Measurements from ENCODE around the gene DRC7. TPM values are rescaled to one million over a fixed set of nuclear protein-coding genes. Genes with fewer than 3 reads are reported as not detected.

DRC7 gene
- total RNA-seq, 2 experiments from 2014 or later, result 0.05 TPM; not detected in 1

DNA sequence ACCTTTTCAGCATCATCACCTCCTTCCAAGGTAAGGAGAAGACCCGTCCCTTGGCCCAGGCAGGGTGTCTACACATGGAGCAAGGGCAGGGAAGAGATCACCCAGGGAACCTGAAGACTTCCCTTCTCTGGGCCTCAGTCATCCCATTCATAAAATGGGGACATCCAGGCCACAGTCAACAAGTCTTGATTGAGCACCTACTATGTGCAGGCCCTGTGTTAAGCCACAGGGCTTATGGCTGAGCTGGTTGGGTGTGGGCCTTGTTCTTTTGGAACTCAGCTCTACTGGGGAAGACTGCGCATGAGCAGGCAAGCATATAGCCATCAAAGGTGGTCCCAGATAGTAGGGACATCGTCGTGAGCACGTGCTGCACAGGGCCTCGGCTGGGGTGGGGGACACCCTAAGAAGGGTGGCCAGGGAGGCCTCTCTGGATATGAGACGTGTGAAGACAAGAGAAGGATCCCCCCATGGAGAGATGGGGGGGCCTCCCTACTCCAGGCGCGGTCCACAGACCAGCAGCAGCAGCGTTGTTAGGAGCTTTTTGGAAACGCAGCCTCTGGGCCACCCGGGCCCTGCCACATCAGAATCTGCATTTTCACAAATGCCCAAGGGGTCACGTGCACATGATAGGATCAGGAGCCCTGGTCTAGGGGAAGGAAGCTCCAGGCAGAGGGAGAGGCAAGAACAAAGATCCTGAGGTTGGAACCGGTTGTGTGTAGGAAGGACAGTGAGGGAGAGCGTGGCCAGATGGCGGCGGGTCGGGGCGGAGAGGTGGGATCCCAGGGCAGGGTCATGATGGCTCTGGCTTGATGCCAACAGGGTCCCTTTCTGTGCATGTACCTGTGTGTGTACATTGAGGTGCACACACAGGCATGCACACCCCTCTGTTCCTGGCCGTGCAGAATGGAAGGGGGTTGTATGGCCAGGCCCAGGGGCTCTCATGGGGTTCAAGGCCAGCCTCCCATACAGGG lies 32.4 kb upstream of the DRC7 start:
- Mint-ChIP-seq H3K27me3 (no peaks in the 10 kb centered on the region), H3K27ac (no peak overlapping the region), H3K4me3 (no peak overlapping the region), H3K9me3 (ENCODE audit: low read depth) (no peaks in the 10 kb centered on the region), H3K36me3 (ENCODE audit: low read depth) (no peaks in the 10 kb centered on the region), H3K4me1 (no peaks in the 10 kb centered on the region)
- intact Hi-C loops (cut with DNase I, micrococcal nuclease), result no loop called here
- ATAC-seq (no peak), DNase-seq (no peak)
- POLR2A ChIA-PET, result no interaction called here
- CTCF ChIA-PET, result interaction anchor here (0.7 to 1.0 kb wide), 2 partner anchors 10 to 129 kb away, joined by 3 to 4 read pairs; no protein-coding TSS in a partner anchor

DNA sequence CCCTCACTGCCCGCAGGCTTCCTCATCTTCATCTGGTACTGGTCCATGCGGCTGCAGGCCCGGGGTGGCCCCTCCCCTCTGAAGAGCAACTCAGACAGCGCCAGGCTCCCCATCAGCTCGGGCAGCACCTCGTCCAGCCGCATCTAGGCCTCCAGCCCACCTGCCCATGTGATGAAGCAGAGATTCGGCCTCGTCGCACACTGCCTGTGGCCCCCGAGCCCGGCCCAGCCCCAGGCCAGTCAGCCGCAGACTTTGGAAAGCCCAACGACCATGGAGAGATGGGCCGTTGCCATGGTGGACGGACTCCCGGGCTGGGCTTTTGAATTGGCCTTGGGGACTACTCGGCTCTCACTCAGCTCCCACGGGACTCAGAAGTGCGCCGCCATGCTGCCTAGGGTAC lies 31.2 kb upstream of the DRC7 start:
- no peak overlapping the region for H3K27ac Mint-ChIP-seq
- intact Hi-C loops (cut with DNase I, micrococcal nuclease), result no loop called here
- no peaks in the 10 kb centered on the region for H3K4me1 Mint-ChIP-seq
- ChIA-PET CTCF (no interaction called here), POLR2A (interaction anchor here (0.5 kb wide), 1 partner anchor 411 kb away, joined by 3 read pairs; no protein-coding TSS in a partner anchor)
- H3K9me3 Mint-ChIP-seq (ENCODE audit: low read depth), result no peaks in the 10 kb centered on the region
- H3K4me3 Mint-ChIP-seq, result no peak overlapping the region
- H3K27me3 Mint-ChIP-seq, result no peaks in the 10 kb centered on the region
- DNase-seq (no peak), ATAC-seq (no peak)
- no peaks in the 10 kb centered on the region for H3K36me3 Mint-ChIP-seq (ENCODE audit: low read depth)

DNA sequence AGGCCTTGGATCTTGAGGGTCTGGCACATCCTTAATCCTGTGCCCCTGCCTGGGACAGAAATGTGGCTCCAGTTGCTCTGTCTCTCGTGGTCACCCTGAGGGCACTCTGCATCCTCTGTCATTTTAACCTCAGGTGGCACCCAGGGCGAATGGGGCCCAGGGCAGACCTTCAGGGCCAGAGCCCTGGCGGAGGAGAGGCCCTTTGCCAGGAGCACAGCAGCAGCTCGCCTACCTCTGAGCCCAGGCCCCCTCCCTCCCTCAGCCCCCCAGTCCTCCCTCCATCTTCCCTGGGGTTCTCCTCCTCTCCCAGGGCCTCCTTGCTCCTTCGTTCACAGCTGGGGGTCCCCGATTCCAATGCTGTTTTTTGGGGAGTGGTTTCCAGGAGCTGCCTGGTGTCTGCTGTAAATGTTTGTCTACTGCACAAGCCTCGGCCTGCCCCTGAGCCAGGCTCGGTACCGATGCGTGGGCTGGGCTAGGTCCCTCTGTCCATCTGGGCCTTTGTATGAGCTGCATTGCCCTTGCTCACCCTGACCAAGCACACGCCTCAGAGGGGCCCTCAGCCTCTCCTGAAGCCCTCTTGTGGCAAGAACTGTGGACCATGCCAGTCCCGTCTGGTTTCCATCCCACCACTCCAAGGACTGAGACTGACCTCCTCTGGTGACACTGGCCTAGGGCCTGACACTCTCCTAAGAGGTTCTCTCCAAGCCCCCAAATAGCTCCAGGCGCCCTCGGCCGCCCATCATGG lies 30.5 kb upstream of the DRC7 start:
- no peak for ATAC-seq
- POLR2A ChIA-PET, result interaction anchor here (0.5 kb wide), 1 partner anchor 410 kb away, joined by 3 read pairs; no protein-coding TSS in a partner anchor

DNA sequence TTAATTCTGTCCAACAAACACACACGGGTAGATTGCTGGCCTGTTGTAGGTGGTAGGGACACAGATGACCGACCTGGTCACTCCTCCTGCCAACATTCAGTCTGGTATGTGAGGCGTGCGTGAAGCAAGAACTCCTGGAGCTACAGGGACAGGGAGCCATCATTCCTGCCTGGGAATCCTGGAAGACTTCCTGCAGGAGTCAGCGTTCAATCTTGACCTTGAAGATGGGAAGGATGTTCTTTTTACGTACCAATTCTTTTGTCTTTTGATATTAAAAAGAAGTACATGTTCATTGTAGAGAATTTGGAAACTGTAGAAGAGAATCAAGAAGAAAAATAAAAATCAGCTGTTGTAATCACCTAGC lies 30.0 kb upstream of the DRC7 start:
- H3K4me3 Mint-ChIP-seq, result no peak overlapping the region
- H3K36me3 Mint-ChIP-seq (ENCODE audit: low read depth), result no peaks in the 10 kb centered on the region
- H3K4me1 Mint-ChIP-seq, result no peaks in the 10 kb centered on the region
- H3K27me3 Mint-ChIP-seq, result no peaks in the 10 kb centered on the region
- intact Hi-C loops (cut with DNase I, micrococcal nuclease), result loop anchor here in 1 of 2 experiments (2.0 kb wide), 1 partner anchor 20 kb away; no protein-coding TSS in a partner anchor
- no peak for DNase-seq
- H3K9me3 Mint-ChIP-seq (ENCODE audit: low read depth), result no peaks in the 10 kb centered on the region
- CTCF ChIA-PET, result interaction anchor here (0.9 kb wide), 1 partner anchor 89 kb away, joined by 4 read pairs; no protein-coding TSS in a partner anchor
- ATAC-seq, result no peak
- no peak overlapping the region for H3K27ac Mint-ChIP-seq
- POLR2A ChIA-PET, result no interaction called here

More for the DNA sequence above, 30.5 kb upstream of the DRC7 start:
- no peak overlapping the region for H3K4me3 Mint-ChIP-seq
- CTCF ChIA-PET, result no interaction called here
- no peak overlapping the region for H3K27ac Mint-ChIP-seq
- H3K4me1 Mint-ChIP-seq, result no peaks in the 10 kb centered on the region
- H3K27me3 Mint-ChIP-seq, result no peaks in the 10 kb centered on the region
- H3K36me3 Mint-ChIP-seq (ENCODE audit: low read depth), result no peaks in the 10 kb centered on the region
- intact Hi-C loops (cut with DNase I, micrococcal nuclease), result loop anchor here in 1 of 2 experiments (2.0 kb wide), 1 partner anchor 19 kb away; no protein-coding TSS in a partner anchor
- DNase-seq, result no peak
- H3K9me3 Mint-ChIP-seq (ENCODE audit: low read depth), result no peaks in the 10 kb centered on the region

DNA sequence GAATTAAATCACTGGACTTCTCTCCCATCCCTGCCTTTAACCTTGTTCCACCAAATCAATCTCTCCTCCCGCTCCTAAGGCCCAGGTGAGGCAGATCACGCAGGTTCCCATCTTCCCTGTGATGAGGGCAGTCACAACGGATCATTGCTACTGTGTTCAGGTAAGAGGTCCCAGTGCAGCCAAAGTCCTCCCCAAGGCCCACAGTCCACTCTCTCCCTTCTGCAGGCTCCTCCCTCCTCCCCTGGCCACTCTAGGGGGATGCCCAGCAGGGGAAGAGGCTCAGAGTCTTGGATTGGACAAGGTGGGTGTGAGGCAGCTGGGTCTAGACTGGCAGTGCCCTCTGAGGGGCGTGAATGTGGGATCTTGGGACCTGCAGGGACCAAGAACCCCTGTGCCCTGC lies 29.1 kb upstream of the DRC7 start:
- ATAC-seq, result no peak
- Mint-ChIP-seq H3K9me3 (ENCODE audit: low read depth) (no peaks in the 10 kb centered on the region), H3K27ac (no peak overlapping the region), H3K27me3 (no peaks in the 10 kb centered on the region), H3K36me3 (ENCODE audit: low read depth) (no peaks in the 10 kb centered on the region), H3K4me1 (no peaks in the 10 kb centered on the region), H3K4me3 (no peak overlapping the region)
- CTCF ChIA-PET, result interaction anchor here (0.9 kb wide), 1 partner anchor 90 kb away, joined by 4 read pairs; no protein-coding TSS in a partner anchor
- intact Hi-C loops (cut with DNase I, micrococcal nuclease), result loop anchor here in 1 of 2 experiments (2.0 kb wide), 1 partner anchor 21 kb away; no protein-coding TSS in a partner anchor
- no peak for DNase-seq
- POLR2A ChIA-PET, result no interaction called here

DNA sequence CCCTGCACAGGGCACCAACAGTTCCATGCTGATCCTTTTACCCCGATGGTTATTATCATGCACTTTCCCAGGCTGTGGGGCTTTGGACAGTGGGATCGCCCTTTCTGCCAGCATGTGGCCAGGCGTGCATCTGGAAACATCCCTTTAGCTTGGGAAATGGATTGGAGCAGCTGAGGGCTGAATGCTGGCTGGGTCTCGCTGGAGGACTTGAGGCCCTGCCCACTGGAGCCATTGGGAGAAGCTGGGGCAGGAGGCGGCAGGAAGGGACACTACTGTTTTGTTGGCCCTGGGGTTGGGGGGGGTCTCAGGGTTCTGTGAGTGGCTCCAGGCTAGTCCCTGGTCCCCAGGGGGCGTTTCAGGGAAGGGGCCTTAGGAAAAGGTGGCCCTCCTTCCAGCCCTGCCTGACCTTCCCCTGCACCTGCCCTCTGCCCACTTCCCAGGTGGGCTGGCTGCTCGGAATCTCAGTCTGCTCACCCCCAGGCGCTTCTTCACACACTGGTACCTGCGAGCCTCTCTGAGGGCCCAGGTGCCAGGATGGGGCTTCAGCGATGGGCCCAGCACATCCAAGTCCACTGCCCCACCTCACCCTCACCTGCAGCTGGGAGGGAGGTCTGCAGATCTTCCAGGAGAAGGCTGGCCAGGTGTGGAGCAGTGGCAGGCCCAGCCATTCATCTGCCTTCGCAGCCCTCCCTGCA lies 28.1 kb upstream of the DRC7 start:
- no peaks in the 10 kb centered on the region for H3K27me3 Mint-ChIP-seq
- no peak overlapping the region for H3K27ac Mint-ChIP-seq
- POLR2A ChIA-PET, result no interaction called here
- H3K9me3 Mint-ChIP-seq (ENCODE audit: low read depth), result no peaks in the 10 kb centered on the region
- H3K4me3 Mint-ChIP-seq, result no peak overlapping the region
- CTCF ChIA-PET, result interaction anchor here (0.6 kb wide), 2 partner anchors 12 to 185 kb away, joined by 3 read pairs; no protein-coding TSS in a partner anchor
- DNase-seq (no peak), ATAC-seq (no peak)
- no peaks in the 10 kb centered on the region for H3K36me3 Mint-ChIP-seq (ENCODE audit: low read depth)
- no peaks in the 10 kb centered on the region for H3K4me1 Mint-ChIP-seq
- intact Hi-C loops (cut with DNase I, micrococcal nuclease), result no loop called here

DNA sequence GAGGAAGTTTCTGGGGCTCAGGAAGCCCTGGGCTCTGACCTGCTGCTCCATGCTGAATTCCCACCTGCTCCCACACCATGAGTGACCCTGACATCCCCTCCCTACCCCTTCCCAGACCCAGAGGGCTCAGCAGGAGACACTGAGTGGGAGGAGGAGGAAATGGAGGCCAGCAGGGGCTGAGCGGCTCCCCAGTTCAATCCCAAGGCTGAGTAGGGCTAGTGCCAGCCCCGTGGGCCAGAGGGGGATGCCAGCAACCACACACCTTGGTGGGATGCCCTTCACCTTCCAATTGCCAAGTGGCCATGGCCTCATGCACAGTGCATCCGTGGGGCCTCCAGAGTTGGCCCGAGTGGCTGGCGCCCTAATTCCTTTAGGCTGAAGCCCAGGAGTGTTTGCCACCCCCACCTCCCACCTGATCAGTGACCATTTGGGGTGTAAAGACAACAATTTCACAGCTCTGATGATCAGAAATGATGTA lies 27.5 kb upstream of the DRC7 start:
- POLR2A ChIA-PET, result no interaction called here
- no peak overlapping the region for H3K27ac Mint-ChIP-seq
- intact Hi-C loops (cut with DNase I, micrococcal nuclease), result no loop called here
- H3K9me3 Mint-ChIP-seq (ENCODE audit: low read depth), result no peaks in the 10 kb centered on the region
- CTCF ChIA-PET, result no interaction called here
- no peaks in the 10 kb centered on the region for H3K4me1 Mint-ChIP-seq
- no peak overlapping the region for H3K4me3 Mint-ChIP-seq
- H3K27me3 Mint-ChIP-seq, result no peaks in the 10 kb centered on the region
- ATAC-seq (no peak), DNase-seq (no peak)
- H3K36me3 Mint-ChIP-seq (ENCODE audit: low read depth), result no peaks in the 10 kb centered on the region

DNA sequence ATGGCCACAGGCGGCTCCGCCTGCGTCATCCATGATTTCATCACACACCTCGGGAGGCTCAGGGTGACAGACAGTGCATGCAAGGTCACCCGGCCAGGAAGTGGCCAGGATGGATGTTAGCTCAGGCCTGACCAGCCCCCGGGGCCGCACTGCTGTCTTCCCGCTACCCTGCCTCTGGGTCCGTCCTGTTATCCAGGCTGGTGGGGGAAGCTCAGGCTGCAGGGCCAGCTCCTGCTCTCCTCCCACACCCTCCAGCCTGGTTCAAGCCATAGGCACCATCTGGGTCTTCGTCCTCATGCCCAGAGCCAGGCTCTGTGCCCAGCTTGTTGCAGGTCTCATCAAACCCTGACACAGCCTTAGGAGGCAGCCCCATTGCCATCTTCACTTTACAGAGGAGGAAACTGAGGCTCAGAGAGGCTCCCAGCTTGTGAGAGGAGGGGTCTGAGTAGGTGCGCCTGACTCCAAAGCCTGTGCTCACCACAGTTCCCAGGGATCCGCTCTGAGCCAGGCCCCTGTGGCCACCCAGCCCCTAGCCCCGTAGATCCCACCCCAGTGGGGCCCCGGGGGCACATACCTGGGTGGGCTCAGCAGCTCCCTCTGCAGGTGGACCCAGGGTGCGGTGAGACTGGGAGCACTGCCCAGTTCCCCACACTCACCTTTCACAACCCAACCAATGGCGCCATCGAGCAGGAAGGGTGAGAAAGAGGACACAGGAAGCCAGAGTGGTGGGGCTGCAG lies 26.9 kb upstream of the DRC7 start:
- ChIA-PET POLR2A (no interaction called here), CTCF (interaction anchor here (0.6 to 0.7 kb wide), 2 partner anchors 13 to 58 kb away, joined by 3 to 6 read pairs; no protein-coding TSS in a partner anchor)
- Mint-ChIP-seq H3K4me1 (no peaks in the 10 kb centered on the region), H3K4me3 (no peak overlapping the region), H3K9me3 (ENCODE audit: low read depth) (no peaks in the 10 kb centered on the region), H3K27me3 (no peaks in the 10 kb centered on the region), H3K36me3 (ENCODE audit: low read depth) (no peaks in the 10 kb centered on the region), H3K27ac (no peak overlapping the region)
- intact Hi-C loops (cut with DNase I, micrococcal nuclease), result no loop called here
- ATAC-seq, result peak; percentile 44
- DNase-seq, result peak; percentile 28

DNA sequence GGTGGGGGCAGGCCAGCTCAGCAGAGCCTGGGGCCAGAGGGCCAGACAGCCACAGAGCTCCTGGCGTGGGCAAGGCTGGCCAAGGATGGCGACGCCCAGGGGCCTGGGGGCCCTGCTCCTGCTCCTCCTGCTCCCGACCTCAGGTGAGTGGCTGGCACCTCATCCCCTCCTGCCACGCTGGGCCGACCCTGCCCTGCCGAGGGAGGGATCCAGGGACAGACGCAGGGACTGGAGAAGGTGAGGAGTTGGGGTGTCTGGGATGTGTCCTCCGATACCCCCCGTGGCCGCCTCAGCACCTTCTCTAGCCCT lies 26.4 kb upstream of the DRC7 start, which contains the start of gene ADGRG3:
Gene ADGRG3 (plus strand): TSS at position 44 of the 309 bp plus-strand sequence. CDS start 42 bp downstream, at position 86.
- DNase-seq (no peak), ATAC-seq (no peak)
- no peak within 1 kb of the TSS for H3K4me3 Mint-ChIP-seq
- ChIA-PET POLR2A (no interaction called here), CTCF (interaction anchor here (0.7 kb wide), 1 partner anchor 59 kb away, joined by 6 read pairs; no protein-coding TSS in a partner anchor)
- no peaks in the 10 kb centered on the region for H3K27me3 Mint-ChIP-seq
- intact Hi-C loops (cut with DNase I, micrococcal nuclease), result no loop called here
- no peaks in the 10 kb centered on the region for H3K4me1 Mint-ChIP-seq
- no peaks in the 10 kb centered on the region for H3K9me3 Mint-ChIP-seq (ENCODE audit: low read depth)
- H3K27ac Mint-ChIP-seq, result no peak within 1 kb of the TSS
- no peaks in the 10 kb centered on the region for H3K36me3 Mint-ChIP-seq (ENCODE audit: low read depth)

DNA sequence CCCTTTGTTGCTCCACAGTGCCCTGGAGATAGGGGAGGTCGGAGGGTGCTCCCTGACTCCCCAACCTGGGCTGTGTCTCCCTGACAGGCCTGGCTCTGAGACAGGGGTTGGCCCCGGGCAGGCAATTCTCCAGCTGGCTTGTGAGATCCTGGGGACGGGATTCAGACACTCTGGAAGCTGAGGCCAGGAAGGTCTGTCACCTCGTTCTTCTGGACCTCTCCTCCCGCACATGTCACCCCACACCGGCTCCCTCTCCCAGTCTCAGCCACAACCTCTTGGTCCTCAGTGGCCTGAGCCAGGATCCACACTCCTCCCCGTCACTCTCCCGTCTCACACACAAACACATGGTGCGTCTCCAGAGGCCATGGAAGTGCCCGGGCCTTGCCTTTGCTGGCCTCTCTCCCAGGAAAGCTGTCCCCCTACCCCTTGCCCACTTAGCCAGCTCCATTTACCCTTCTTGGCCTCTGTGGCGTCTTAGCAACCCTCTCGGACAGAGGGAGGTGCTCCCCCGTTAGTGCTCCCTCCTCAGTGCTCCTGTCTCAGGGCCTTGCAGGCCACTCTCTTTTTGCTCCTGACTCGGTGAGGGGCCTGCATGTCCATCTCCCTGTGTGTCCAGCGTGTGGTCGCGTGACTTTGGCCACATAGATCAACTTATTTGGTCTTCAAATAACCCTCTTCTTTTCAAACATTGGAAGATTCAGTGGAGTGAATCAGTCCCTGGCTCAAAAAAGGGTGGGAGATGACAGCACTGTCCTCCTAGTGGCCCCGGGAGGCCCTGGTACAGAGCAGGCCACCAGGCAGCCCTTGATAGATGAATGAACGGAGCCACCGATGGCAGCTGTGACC lies 25.8 kb upstream of the DRC7 start:
- DNase-seq, result no peak
- intact Hi-C loops (cut with DNase I, micrococcal nuclease), result no loop called here

More for the DNA sequence above, 25.8 kb upstream of the DRC7 start:
- no peak overlapping the region for H3K4me3 Mint-ChIP-seq
- ChIA-PET POLR2A (no interaction called here), CTCF (interaction anchor here (0.6 kb wide), 1 partner anchor 92 kb away, joined by 3 read pairs; no protein-coding TSS in a partner anchor)
- H3K27me3 Mint-ChIP-seq, result no peaks in the 10 kb centered on the region
- ATAC-seq, result no peak
- no peaks in the 10 kb centered on the region for H3K36me3 Mint-ChIP-seq (ENCODE audit: low read depth)
- no peak overlapping the region for H3K27ac Mint-ChIP-seq
- no peaks in the 10 kb centered on the region for H3K9me3 Mint-ChIP-seq (ENCODE audit: low read depth)
- no peaks in the 10 kb centered on the region for H3K4me1 Mint-ChIP-seq

All from activated CD4-positive, alpha-beta T cell treated with anti-CD3 and anti-CD28 coated beads for 36 hours (primary cell).